ENCODE data around the gene THSD7B. TPM values are rescaled to one million over a fixed set of nuclear protein-coding genes. Genes with fewer than 3 reads are reported as not detected.

THSD7B gene
- polyA plus RNA-seq, 2 of the 4 experiments (the other 2 are of a cell fraction), result not detected

GRCh38 chr2:136766073-136766404, 694 bp downstream of the THSD7B start:
- CTCF ChIA-PET, result no interaction called here
- no peak for DNase-seq (ENCODE audit: low read depth in 1 of 2, low spot score in 1 of 2)
- peak in 1 of 2 experiments; percentile 36; a peak in 3 of 6 replicates for ATAC-seq
- Histone ChIP-seq H3K4me1 (no peaks in the 10 kb centered on the region), H3K27ac (no peak overlapping the region), H3K4me2 (peak overlapping the region; percentile 69), H3K4me3 (peak overlapping the region; percentile 39; the same call in 1 of the 3 replicates), H3K9me3 (no peaks in the 10 kb centered on the region)
- POLR2A ChIA-PET, result no interaction called here
- TF ChIP-seq CBX8 (IDR thresholded peaks at IDR 0.05) (no peak), BCL3 (IDR thresholded peaks at IDR 0.05) (no peak), ELK1 (IDR thresholded peaks at IDR 0.05; ENCODE audit: low read depth, low read length) (no peak), HMGXB4 (CRISPR knock-in tag; IDR thresholded peaks at IDR 0.05; ENCODE audit: borderline replicate concordance) (no peak), FOXS1 (CRISPR knock-in tag; IDR thresholded peaks at IDR 0.05) (no peak), ZFP36 (IDR thresholded peaks at IDR 0.05; ENCODE audit: borderline replicate concordance, partially characterized antibody) (no peak), ATOH8 (CRISPR knock-in tag; IDR thresholded peaks at IDR 0.05; ENCODE audit: low read depth) (no peak), REST (IDR thresholded peaks at IDR 0.05) (no peak), POLR2AphosphoS2 (conservative IDR thresholded peaks at IDR 0.05; ENCODE audit: low read length) (no peak)
- FAIRE-seq, result no peak
- 13% methylated on average over 9 of the region's 17 CpGs for WGBS (ENCODE audit: missing lambda C conversion rate)

GRCh38 chr2:136767030-136767429, 1.7 kb downstream of the THSD7B start:
- no peak for TF ChIP-seq MAFK (IDR thresholded peaks at IDR 0.05; ENCODE audit: partially characterized antibody)
- DNase-seq (ENCODE audit: low read depth in 1 of 2, low spot score in 1 of 2) (no peak), FAIRE-seq (no peak), ATAC-seq (no peak)
- WGBS (ENCODE audit: missing lambda C conversion rate), result 2% methylated on average over 2 of the region's 2 CpGs
- ChIA-PET CTCF (no interaction called here), POLR2A (no interaction called here)
- no peak overlapping the region for H3K4me2 ChIP-seq
- H3K4me3 ChIP-seq, result no peak overlapping the region
- H3K4me1 ChIP-seq, result no peaks in the 10 kb centered on the region
- H3K27ac ChIP-seq, result no peak overlapping the region
- no peaks in the 10 kb centered on the region for H3K9me3 ChIP-seq

- WGBS (ENCODE audit: missing lambda C conversion rate), result 8% methylated on average over 6 of the region's 6 CpGs
- DNase-seq (ENCODE audit: low read depth in 1 of 2, low spot score in 1 of 2) (no peak), FAIRE-seq (no peak), ATAC-seq (no peak)
- H3K4me3 ChIP-seq, result no peak overlapping the region
- no peak overlapping the region for H3K4me2 ChIP-seq
- POLR2A ChIA-PET, result no interaction called here
- H3K9me3 ChIP-seq, result no peaks in the 10 kb centered on the region
- TF ChIP-seq JUN (IDR thresholded peaks at IDR 0.05), result no peak
- TF ChIP-seq ESRRA (IDR thresholded peaks at IDR 0.05; ENCODE audit: borderline replicate concordance, low read length), result no peak
- TF ChIP-seq E2F6 (IDR thresholded peaks at IDR 0.05; ENCODE audit: borderline replicate concordance, low read depth), result no peak
- no peak for TF ChIP-seq HDAC2 (IDR thresholded peaks at IDR 0.05)
- TF ChIP-seq ELK1 (IDR thresholded peaks at IDR 0.05; ENCODE audit: low read depth, low read length), result no peak
- no peak for TF ChIP-seq KDM1A (IDR thresholded peaks at IDR 0.05; ENCODE audit: low read depth)
- no peak for TF ChIP-seq BHLHE40 (IDR thresholded peaks at IDR 0.05; ENCODE audit: low read depth, low read length)
- H3K4me1 ChIP-seq, result no peaks in the 10 kb centered on the region
- no peak overlapping the region for H3K27ac ChIP-seq
- CTCF ChIA-PET, result no interaction called here
Observed at GRCh38 chr2:136769871-136770270, 4.5 kb downstream of the THSD7B start.
